Forelimb muscle (tissue), 1 donor: Measurements from ENCODE around the gene ZNF784. TPM values are rescaled to one million over a fixed set of nuclear protein-coding genes. Genes with fewer than 3 reads are reported as not detected.

Experiments used
- DNase-seq: peaks from one replicate; pipeline ENCODE4 v3.0.0-alpha.2; 2013; ENCODE audit warnings: low read depth
- polyA plus RNA-seq: library from polyadenylated mRNA; unstranded; fragments of 120-200 nt; gene quantifications from one replicate; pipeline ENCODE4 v1.2.1, GENCODE V29; 2013; ENCODE audit not compliant: insufficient read length

ZNF784 gene
- polyA plus RNA-seq, 1 donor = 10.0 TPM

DNA sequence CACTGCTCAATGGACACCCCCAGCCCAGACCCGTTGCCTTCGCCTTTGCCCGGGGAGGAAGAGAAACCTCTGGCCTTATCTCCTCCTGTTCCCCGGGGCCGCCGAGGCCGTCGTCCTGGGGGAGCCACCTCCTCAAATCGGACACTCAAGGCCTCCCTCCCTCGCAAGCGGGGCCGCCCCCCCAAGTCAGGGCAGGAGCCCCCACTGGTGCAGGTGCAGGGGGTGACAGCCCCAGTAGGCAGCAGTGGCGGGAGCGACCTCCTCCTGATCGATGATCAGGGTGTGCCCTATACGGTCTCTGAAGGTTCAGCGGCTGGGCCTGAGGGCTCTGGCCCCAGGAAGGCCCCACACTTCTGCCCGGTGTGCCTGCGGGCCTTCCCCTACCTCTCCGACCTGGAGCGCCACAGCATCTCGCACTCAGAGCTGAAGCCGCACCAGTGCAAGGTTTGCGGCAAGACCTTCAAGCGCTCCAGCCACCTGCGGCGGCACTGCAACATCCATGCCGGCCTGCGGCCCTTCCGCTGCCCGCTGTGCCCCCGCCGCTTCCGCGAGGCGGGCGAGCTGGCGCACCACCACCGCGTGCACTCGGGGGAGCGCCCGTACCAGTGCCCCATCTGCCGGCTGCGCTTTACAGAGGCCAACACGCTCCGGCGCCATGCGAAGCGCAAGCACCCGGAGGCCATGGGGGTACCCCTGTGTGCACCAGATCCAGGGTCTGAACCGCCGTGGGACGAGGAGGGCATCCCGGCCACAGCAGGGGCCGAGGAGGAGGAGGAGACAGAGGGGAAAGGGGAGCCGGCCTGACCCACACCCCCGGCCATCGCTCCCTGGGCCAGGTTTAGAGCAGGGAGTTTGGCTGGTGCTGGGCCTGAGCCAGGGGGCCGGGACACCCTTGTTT, 22.0 kb downstream of the ZNF784 start:
- DNase-seq = no peak

DNA sequence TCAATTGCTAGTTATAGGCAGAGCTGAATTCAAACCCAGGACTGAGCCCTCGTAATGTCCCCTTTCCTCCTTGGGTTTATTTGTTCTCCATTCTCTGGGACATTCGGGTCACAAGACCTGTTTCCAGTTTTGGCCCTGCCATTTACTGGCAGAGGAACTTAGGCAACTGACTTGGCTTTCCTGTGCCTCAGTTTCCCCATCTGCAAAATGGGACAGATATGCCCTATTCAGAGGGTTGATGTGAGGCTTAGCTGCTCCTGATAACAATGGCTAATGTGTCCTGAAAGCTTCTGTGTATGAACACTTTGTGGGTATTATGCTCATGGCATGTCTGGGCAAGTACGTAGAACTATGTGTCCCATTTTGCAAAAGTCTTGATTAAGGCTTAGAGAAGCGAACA, 23.3 kb downstream of the ZNF784 start:
- DNase-seq = no peak

DNA sequence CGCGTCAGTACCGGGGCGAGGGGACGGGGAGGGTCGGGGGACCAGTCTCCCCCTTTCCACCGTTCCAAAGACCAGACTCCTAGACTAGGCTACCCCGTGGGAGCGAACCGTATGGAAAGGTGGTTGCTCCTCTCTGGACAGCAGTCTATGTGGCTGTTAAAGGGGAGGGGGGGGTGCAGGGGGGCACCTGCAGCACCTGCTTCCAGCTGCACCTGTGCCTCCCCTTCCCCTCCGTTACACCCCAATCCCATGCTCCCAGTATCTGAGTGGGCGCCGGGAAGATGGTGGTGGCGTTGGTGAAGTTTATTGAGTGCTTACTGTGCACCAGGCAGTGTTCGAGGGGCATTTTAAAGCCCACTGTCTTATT, 23.7 kb downstream of the ZNF784 start:
- no peak for DNase-seq

DNA sequence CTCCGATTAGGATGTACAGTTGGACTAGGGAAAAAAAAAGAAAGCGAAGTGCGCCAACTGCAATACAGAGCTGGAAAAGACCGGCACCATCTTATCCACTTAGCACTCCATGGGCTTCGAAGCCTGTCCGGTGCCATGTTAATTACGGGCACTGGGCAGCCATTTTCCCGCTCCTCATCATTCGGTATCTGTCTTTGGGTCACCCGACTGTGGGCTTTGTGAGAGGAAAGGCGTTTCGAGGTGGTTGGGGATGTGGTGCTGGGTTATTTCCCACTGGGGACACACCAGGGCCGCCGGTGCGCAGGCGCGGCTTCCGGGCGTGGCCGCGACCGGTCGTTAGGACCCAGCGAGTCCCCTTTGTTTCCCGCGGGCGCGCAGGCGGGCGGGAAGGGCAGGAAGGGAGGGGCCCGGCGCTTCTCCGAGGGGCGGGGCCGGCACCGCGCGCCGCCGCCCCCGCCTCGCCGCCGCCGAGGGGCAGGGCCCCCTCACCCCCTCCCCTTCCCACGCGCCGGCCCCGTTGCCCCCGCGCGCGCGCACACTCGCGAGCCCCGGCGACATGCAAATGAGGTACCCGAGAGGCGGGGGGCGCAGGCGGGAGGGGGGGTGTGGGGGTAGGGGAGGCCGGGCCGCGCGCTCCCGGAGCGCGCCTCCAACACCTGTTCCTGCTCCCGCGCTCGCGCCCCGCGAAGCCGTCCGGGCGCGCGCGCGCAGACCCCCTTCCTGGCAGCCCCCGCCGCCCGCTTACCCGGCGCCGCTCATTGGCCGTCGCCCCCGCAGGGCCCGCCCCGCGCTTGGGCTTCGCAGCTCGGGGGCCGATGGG, 24.3 kb downstream of the ZNF784 start, which contains the start of gene ZNF524:
Gene ZNF524 (plus strand): TSS at position 447 of the 820 bp plus-strand sequence. CDS start 1,825 bp downstream, outside the sequence.
- DNase-seq = peak; percentile 86

DNA sequence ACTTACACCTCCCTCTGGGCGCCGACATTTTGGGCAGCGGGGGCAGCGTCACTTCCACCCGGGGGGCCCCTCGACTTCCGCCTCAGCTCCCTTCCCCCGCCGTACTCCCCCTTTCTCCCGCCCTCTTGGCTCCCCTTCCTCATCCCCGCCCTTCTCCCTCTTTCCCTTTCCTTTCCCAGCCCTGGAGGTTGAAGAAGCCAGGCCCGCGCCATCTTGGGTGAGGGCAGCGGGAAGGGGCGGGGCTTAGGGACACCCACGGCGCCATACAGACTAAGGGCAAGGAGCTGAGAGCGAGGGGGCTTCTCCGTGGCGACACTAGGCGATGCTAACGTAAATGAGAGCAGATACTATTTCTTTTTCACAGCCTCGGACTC, 24.9 kb downstream of the ZNF784 start, which contains the start of gene FIZ1:
Gene FIZ1 (minus strand): TSS at position 50 of the 374 bp plus-strand sequence. CDS start 1,652 bp downstream, outside the sequence.
- DNase-seq = peak; percentile 95

DNA sequence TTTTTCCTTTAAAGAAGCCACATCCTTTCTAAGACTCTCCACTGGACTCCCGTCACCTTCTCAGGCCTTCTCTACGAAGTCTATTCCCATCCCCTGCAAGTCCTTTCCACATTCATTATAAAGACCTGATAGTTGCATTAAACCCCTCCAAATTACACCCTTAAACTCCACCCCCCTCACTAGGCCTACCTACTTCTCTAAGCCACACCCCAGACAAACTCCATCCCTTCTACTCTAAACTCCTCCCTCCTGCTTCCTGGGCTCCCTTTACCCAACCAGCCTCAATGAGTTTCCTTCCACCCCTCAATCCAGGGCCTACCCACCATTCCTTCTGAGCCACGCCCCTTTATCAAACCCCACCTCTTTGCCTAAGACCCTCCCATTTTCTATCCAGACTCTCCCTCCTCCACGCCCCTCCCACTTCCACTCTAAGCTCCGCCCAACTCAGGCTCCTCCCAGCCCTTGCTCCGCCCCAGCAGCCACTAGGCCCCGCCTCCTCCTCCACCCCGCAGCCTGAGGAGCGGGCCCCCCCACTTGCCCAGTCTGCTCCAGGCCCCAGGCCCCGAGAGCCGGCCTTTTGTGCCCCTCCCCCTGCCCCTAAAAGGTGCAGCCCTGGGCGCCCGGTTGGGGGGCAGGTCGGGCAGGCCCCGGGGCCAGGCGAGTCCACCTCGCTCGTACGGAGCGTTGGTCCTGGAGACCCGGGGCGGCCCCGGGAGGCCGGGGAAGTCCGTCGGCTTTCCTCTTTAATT, 25.5 kb downstream of the ZNF784 start:
- DNase-seq = no peak

DNA sequence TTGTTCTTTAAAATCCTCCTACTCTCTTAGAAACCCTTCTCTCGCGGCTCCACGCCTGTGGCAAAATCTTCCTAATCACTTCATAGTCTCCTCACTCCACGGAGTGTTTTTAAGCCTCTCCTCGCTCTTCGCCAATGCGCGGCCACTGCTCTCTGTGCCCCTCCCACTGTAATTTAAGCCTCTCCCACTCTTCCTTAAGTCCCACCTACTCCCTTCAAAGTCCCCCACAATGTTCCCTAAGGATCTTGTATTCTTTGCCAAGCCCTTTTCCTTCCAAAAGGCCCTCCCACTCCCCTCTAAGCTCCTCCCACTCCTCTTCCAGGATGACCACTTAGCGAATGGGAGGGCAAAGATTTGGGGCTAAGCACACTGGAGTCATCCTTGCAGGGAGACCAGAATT, 26.3 kb downstream of the ZNF784 start:
- no peak for DNase-seq

DNA sequence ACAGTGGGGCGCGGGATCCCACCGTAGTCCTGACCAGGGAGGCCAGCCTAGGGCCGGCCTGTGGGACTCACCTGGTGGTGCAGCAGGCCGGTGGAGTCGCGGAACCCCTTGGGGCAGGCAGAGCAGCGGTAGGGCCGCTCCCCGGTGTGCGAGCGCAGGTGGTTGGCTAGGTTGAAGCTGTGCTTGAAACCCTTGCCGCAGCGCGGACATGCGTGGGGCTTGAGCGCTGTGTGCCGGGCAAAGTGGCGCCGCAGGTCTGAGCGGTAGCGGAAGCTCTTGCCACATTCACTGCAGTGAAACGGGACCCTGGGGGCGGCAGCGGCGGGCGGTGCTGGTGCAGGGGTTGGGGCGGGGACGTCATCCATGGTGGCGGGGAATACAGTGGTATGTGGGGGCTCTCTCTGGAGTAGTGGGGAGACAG, 26.9 kb downstream of the ZNF784 start:
- DNase-seq = no peak

DNA sequence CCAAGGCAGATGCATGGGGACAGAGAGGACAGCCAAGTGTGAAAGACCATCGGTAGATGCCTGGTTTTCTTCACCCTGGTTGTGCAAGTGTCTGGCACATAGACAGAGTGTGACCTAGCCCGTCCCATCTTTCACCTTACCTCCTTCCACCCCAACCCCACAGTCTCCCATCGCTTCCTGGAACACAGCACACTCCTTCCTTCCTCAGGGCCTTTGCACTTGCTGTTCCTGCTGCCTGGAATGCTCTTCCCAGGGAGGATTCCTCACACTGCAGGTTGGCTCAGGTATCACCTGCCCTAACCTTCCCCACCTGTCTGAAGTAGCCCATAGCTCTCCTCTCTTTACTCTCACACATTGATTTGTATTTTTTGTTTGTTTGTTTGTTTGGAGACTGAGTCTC, 28.1 kb downstream of the ZNF784 start:
- no peak for DNase-seq

DNA sequence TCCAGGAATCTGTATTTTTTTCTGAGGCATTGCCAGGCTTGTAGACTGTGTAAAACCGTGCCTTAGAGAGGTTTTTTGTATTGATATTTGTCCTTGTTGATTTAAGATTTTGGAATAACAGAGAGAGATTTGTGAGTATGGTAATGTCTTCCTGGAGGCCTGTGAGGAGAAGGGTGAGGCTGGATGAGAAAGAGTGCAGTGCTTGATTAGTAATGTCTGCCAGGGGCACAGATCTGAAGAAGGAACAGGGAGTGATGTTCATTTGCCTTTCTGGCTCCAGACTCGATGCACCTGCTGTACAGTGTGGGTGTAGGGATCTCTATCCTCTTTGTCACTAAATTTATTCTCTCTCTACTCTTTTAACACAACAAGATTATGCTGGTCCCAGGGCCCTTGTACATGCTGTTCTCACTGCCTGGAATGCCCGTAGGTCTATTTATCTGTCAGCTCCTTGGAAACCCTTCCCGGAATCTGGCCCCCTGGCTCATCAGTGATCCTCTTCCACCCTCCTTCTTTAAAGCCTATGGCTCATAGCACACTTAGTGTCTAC, 29.3 kb downstream of the ZNF784 start:
- no peak for DNase-seq

DNA sequence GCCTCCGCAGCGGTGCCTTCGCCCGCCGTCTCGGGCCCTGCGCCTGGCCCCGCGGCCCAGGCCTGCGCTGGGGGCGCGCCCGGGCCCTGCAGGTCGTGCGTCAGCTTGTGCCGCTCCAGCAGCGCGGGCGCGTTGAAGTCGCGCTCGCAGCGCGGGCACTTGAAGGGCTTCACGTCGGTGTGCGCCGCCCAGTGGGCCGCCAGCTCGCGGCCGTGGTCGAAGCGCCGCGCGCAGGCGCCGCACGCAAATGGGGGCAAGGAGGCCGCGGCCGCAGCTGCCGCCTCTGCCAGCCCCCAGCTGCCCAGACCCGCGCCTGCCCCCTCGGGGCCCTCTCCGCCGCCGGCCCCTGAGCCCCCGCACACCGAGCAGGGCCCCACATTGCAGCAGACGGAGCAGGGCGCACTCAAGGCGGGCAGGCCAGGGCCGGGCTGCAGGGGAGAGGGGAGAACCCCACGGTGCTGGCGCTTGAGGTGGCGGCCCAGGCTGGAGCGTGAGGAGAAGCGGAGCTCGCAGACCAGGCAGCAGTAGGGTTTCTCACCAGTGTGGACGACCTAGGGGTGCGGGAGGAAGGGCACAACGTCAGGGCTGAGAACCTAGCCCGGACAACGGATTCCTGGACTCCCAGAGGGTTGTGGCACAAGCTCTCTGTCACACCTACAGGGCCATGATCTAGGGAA, 31.1 kb downstream of the ZNF784 start:
- DNase-seq = no peak

DNA sequence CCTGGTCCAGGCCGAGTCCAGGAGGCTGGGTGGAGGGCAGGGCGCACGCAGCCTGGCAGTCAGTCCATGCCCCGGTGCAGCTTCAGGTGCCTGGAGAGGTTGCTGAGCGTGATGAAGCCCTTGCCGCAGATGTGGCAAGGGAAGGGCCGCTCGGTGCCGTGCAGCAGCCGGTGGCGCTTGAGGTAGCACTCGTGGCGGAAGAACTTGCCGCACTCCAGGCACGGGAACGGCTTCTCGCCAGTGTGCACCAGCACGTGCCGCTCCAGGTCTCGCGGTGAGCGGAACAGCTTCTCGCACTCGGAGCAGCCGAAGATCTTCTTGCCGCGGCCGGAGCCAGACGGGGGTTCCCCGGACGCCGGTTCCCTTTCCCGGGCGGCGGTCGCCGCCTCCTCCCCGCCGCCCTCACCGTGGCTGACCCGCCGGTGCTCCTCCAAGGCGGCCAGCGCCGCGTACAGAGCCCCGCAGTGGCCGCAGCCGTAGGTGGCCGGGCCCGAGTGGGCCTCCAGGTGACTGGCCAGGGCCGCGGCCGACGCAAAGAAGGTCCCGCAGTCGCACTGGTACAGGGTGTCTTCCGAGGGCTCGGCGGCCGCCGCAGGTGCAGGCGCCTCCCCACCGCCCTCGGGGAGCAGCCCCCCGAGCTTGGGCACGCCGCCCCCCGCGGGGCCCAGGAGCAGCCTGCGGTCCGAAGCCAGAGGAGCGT, 31.8 kb downstream of the ZNF784 start:
- no peak for DNase-seq

DNA sequence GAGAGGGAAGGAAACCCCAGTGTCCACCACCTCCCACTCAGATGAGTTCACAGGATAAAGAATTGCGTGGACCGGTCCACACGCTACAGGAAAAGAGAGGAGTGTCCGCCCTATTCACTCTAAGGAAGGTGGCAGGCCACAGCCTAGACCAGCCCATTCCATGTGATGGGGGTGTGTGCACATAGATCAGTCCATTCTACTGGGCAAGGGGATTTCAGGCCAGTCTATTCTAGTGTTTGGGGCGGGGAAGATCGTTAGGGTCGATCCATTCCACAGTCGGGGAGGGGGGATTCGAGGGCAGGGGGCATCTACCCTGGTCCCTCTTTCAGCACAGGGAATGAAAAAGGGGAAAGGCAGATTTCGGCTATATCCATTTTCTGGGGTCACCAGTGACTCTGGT, 32.8 kb downstream of the ZNF784 start:
- DNase-seq = no peak

DNA sequence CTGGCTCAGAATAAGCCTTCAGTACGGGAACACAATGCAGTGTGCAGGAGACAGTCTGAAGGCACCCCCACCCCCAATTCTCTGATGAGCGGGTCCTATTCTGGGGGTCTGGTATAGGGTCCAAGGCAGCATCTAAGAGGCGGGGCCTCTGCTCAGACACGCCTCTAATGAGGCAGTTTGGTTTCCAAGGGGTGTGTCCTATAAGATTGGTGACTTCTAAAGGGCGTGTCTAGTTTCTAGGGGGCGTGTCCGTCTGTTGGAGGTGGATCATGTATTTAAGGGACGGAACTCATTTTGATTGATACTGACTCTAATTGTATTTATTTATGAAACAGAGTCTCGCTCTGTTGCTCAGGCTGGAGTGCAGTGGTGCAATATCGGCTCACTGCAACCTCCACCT, 33.7 kb downstream of the ZNF784 start:
- no peak for DNase-seq

DNA sequence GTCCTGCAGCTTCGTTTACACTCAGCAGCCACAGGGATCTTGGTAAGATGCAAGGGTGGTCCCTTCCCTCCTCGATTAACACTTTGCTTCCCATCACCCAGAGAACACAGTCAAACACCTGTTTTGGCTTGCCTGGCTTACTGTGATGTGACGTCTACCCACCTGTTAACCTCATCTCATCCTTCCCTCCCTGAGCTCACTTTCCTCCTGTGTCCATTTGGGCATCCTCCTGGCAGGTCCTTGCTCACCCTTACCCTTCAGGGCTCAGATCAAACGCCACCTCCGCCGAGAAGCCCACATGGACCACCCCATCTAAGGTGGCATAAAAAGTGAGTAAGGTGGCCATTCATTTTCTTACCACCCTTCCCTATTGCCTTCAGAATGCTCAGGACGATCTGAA, 34.3 kb downstream of the ZNF784 start:
- DNase-seq = no peak

DNA sequence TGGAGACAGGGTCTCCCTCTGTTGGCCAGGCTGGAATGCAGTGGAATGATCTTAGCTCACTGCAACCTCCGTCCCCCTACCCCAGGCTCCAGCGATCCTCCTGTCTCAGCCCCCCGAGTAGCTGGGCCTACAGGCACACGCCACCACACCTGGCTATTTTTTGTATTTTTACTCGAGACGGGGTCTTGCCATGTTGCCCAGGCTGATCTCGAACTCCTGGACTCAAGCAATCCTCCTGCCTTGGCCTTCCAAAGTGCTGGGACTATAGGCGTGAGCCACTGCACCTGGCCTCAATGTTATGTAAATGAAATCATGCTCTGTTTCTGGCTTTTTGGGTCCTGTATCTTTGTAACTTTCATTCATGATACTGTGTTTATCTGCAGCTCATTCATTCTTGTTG, 35.6 kb downstream of the ZNF784 start:
- DNase-seq = no peak

DNA sequence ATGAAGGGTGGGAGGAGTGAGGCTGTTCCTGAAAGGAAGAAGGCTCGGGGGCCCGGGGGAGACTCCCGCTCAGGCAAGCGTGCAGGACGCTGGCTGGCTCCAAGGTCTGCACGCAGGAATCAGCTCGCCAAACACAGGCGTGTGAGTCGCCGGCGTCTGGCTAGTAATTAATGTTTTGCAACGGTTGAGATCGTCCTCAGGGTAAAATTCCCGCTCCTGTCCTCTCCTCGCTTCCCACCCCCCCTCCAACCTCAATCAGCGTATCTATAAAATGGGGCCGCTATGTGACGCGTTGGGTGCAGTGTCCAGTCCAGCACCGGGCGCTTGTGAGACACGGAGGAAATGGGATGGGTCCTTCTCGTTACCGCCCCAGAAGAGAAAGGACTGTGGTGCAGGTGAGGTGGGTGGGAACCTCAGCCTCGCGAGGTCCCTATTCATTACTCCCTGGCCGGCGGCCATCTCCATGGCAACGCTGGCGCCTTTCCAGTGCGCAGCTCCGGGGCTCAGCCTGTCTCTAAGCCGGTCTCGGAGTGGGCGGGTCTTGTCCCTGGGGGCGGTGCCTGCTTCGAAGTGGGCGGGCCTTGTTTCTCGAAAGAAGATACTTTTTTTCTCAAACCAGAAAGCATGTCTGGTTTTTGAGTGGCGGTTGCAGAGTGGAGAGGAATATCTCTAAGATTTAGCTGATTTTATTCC, 37.2 kb downstream of the ZNF784 start:
- no peak for DNase-seq

DNA sequence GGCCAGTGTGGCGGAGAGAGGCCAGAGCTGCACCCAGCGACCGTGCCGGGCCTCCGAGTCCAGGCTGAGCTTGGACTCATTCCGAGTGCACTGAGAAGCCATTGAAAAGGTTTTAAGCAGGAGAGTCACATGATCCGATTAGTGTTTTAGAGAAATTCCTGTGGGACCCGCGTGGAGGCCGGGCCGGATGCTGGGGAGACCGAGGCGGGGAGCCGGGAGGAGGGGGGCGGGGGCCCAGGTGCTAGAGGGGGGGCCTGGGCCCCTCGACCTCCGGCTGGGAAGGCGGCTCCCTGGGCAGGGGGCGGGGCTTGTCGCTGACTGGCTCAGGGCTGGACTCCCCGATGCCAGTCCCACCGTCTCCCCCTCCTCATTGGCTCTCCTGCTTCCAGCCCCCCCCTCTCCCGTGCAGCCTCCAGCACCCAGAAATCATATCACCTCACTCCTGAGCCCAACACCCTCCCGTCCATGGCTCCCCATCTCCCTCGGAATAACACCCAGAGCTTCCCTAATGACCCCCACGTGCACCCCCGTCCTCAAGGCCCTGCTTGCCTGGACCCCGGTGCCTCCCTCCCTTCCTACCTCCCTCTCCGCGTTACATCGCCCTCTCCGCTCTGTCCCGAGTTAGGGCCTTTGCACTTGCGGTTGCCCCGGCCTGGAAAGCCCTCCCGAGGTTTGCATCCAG, 38.6 kb downstream of the ZNF784 start:
- no peak for DNase-seq

DNA sequence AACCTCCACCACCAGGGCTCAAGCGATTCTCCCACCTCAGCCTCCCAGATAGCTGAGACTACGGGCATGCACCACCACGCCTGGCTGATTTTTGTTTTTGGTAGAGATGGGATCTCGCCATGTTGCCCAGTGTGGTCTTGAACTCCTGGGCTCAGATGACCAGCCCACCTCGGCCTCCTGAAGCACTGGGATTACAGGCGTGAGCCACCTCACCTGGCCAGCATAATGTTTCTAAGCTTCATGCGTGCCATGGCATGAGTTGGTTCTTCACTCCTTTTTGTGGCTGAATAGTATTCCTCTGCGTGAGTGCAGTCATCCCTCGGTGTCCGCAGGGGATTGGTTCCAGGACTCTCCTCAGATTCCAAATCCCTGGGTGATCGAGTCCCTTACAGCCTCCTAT, 39.5 kb downstream of the ZNF784 start:
- DNase-seq = no peak
